CD4-positive, CD25-positive, alpha-beta regulatory T cell (primary cell): ENCODE data around the gene PAK2. TPM values are rescaled to one million over a fixed set of nuclear protein-coding genes. Genes with fewer than 3 reads are reported as not detected.

ENCODE experiments used
- polyA plus RNA-seq, 4 donors: library from polyadenylated mRNA; unstranded; fragments of 300-500 nt; fragmentation: Illumina TruSeq; gene quantifications; one replicate each; pipeline ENCODE4 v1.2.3, GENCODE V29; 2021
- total RNA-seq: library from RNA; stranded (reverse); gene quantifications from one replicate; pipeline ENCODE4 v1.2.3, GENCODE V29; 2022

The PAK2 gene
- total and polyA plus RNA-seq, 5 donors from 2014 or later = 37.5 to 83.7 (median 44.1) TPM

Other genes with a start within 250 kb of the PAK2 start
- gene RNF168, start 236.1 kb upstream of the PAK2 start, total RNA-seq = 29.5 TPM
- gene RNF168, start 236.1 kb upstream of the PAK2 start, polyA plus RNA-seq = 10 to 100 TPM in 1 of 4 donors, 1 to 10 TPM in 3; 8.3 to 10.5 (median 8.6) TPM
- not detected for gene SMCO1, start 224.5 kb upstream of the PAK2 start, total RNA-seq
- gene SMCO1, start 224.5 kb upstream of the PAK2 start, polyA plus RNA-seq = not detected
- gene WDR53, start 171.3 kb upstream of the PAK2 start, total RNA-seq = 32.3 TPM
- 10 to 100 TPM; 34.0 to 46.0 (median 36.4) TPM for gene WDR53, start 171.3 kb upstream of the PAK2 start, polyA plus RNA-seq
- gene FBXO45, start 171.2 kb upstream of the PAK2 start, total RNA-seq = 9.1 TPM
- gene FBXO45, start 171.2 kb upstream of the PAK2 start, polyA plus RNA-seq = 1 to 10 TPM; 3.2 to 8.2 (median 4.6) TPM
- gene NRROS, start 100.2 kb upstream of the PAK2 start, total RNA-seq = 18.3 TPM
- 1 to 10 TPM; 2.5 to 7.1 (median 4.0) TPM for gene NRROS, start 100.2 kb upstream of the PAK2 start, polyA plus RNA-seq
- gene CEP19, start 27.6 kb upstream of the PAK2 start, total RNA-seq = 1.9 TPM
- gene CEP19, start 27.6 kb upstream of the PAK2 start, polyA plus RNA-seq = 1 to 10 TPM; 4.7 to 6.2 (median 5.6) TPM
- gene PIGX, start 27.5 kb upstream of the PAK2 start, total RNA-seq = 17.2 TPM
- 10 to 100 TPM; 18.8 to 40.4 (median 25.9) TPM for gene PIGX, start 27.5 kb upstream of the PAK2 start, polyA plus RNA-seq
- 67.5 TPM for gene SENP5, start 128.1 kb downstream of the PAK2 start, total RNA-seq
- gene SENP5, start 128.1 kb downstream of the PAK2 start, polyA plus RNA-seq = 1 to 10 TPM; 6.2 to 9.8 (median 6.8) TPM
- 46.0 TPM for gene NCBP2, start 202.7 kb downstream of the PAK2 start, total RNA-seq
- gene NCBP2, start 202.7 kb downstream of the PAK2 start, polyA plus RNA-seq = 10 to 100 TPM; 56.7 to 78.0 (median 69.6) TPM
- gene PIGZ, start 229.0 kb downstream of the PAK2 start, total RNA-seq = 0.47 TPM
- under 1 TPM in 3 of 4 donors, not detected in 1; 0.34 to 0.47 (median 0.37) TPM for gene PIGZ, start 229.0 kb downstream of the PAK2 start, polyA plus RNA-seq